Measurements from ENCODE around the gene SHISA6. TPM values are rescaled to one million over a fixed set of nuclear protein-coding genes. Genes with fewer than 3 reads are reported as not detected.

Gene SHISA6
- total RNA-seq, 2 experiments from 2014 or later: not detected

DNA sequence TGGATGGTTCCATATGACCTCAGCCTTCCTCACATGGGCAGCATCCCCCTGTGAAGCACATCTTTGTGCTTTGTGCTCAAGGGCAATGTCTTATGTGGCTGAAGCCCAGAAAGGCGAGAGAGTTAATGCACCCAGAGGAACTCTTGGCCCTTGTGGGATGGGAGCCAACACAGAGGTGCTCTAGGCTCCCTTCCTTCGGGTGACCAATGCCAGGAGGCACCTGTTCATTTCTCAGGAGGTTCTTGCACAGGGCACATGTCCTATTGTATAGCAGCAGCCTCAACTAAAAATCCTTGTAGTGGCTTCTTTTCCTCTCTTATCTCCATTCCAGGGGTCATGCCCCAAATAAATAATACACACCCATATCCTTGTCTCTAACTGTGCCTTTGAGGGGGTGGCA lies 273.6 kb downstream of the SHISA6 start:
- no peak overlapping the region for H3K4me2 ChIP-seq (ENCODE audit: low read length)
- H3K79me2 ChIP-seq (ENCODE audit: insufficient read depth, low read depth, low read length): no peaks in the 10 kb centered on the region
- POLR2A ChIA-PET: no interaction called here
- H3K9me3 ChIP-seq (ENCODE audit: low read length): no peaks in the 10 kb centered on the region
- no peak for TF ChIP-seq EZH2phosphoT487 (IDR thresholded peaks at IDR 0.05; ENCODE audit: borderline replicate concordance, low read depth, low read length)
- TF ChIP-seq, protein P1, sequence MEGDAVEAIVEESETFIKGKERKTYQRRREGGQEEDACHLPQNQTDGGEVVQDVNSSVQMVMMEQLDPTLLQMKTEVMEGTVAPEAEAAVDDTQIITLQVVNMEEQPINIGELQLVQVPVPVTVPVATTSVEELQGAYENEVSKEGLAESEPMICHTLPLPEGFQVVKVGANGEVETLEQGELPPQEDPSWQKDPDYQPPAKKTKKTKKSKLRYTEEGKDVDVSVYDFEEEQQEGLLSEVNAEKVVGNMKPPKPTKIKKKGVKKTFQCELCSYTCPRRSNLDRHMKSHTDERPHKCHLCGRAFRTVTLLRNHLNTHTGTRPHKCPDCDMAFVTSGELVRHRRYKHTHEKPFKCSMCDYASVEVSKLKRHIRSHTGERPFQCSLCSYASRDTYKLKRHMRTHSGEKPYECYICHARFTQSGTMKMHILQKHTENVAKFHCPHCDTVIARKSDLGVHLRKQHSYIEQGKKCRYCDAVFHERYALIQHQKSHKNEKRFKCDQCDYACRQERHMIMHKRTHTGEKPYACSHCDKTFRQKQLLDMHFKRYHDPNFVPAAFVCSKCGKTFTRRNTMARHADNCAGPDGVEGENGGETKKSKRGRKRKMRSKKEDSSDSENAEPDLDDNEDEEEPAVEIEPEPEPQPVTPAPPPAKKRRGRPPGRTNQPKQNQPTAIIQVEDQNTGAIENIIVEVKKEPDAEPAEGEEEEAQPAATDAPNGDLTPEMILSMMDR (conservative IDR thresholded peaks at IDR 0.05; ENCODE audit: low read length): no peak
- H3K9me2 ChIP-seq (ENCODE audit: insufficient read depth, low read length): no peaks in the 10 kb centered on the region
- no peak for DNase-seq (ENCODE audit: low spot score)
- no peaks in the 10 kb centered on the region for H4K20me1 ChIP-seq (ENCODE audit: insufficient read depth, low read length)
- BruUV-seq (replicated peaks): no TSS peak
- H3K4me3 ChIP-seq (ENCODE audit: low read depth, low read length, poor library complexity, severe bottlenecking): no peak overlapping the region
- intact Hi-C loops (cut with micrococcal nuclease; ENCODE audit: unreplicated experiment): no loop called here
- H3K27ac ChIP-seq (ENCODE audit: low read depth, low read length, poor library complexity, severe bottlenecking): no peak overlapping the region
- H3K36me3 ChIP-seq (ENCODE audit: insufficient read depth, low read length): no peaks in the 10 kb centered on the region
- no peaks in the 10 kb centered on the region for H3K4me1 ChIP-seq (ENCODE audit: insufficient read depth, low read length, poor library complexity, severe bottlenecking)
- CTCF ChIA-PET (ENCODE audit: unreplicated experiment): no interaction called here
- H2AFZ ChIP-seq (ENCODE audit: low read length): no peak overlapping the region

DNA sequence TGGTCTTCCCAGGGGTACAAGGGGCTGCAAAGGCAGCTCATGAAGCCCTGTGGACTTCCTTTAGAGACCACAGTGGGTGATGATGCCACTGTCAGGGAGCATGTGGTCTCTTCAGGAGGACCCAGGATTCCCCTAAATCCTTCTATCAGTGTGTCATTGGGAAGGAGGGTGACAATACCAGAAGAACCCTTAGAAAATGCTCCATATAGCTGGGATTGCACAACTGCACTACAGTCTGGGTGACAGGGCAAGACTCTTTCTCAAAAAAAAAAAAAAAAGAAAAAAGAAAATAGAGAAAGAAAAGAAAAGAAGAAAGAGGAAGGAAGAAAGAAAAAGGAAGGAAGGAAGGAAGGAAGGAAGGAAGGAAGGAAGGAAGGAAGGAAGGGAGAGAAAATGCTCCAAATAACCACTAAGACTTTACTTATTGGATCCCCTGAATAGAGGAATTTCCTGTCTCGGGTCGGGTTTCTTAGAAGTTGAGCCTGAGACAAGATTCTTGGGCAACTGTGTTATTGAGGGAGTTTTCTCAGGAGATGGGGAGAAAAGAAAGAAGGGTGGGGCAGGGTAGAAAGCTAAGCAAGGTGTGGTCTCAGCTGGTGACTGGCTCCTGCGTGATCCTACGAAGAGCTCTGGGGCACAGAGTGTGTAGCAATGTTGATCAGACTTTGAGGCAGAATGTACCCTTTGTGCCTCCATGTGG lies 274.1 kb downstream of the SHISA6 start:
- intact Hi-C loops (cut with micrococcal nuclease; ENCODE audit: unreplicated experiment): no loop called here
- Histone ChIP-seq H3K4me3 (ENCODE audit: low read depth, low read length, poor library complexity, severe bottlenecking) (no peak overlapping the region), H3K27ac (ENCODE audit: low read depth, low read length, poor library complexity, severe bottlenecking) (no peak overlapping the region), H3K4me2 (ENCODE audit: low read length) (no peak overlapping the region), H4K20me1 (ENCODE audit: insufficient read depth, low read length) (no peaks in the 10 kb centered on the region), H2AFZ (ENCODE audit: low read length) (no peak overlapping the region), H3K4me1 (ENCODE audit: insufficient read depth, low read length, poor library complexity, severe bottlenecking) (no peaks in the 10 kb centered on the region), H3K9me3 (ENCODE audit: low read length) (no peaks in the 10 kb centered on the region), H3K9me2 (ENCODE audit: insufficient read depth, low read length) (no peaks in the 10 kb centered on the region), H3K36me3 (ENCODE audit: insufficient read depth, low read length) (no peaks in the 10 kb centered on the region), H3K79me2 (ENCODE audit: insufficient read depth, low read depth, low read length) (no peaks in the 10 kb centered on the region)
- TF ChIP-seq EZH2phosphoT487 (IDR thresholded peaks at IDR 0.05; ENCODE audit: borderline replicate concordance, low read depth, low read length): no peak
- TF ChIP-seq, protein P1 (conservative IDR thresholded peaks at IDR 0.05; ENCODE audit: low read length): no peak
- no TSS peak for BruUV-seq (replicated peaks)
- ChIA-PET CTCF (ENCODE audit: unreplicated experiment) (no interaction called here), POLR2A (no interaction called here)
- DNase-seq (ENCODE audit: low spot score): no peak

DNA sequence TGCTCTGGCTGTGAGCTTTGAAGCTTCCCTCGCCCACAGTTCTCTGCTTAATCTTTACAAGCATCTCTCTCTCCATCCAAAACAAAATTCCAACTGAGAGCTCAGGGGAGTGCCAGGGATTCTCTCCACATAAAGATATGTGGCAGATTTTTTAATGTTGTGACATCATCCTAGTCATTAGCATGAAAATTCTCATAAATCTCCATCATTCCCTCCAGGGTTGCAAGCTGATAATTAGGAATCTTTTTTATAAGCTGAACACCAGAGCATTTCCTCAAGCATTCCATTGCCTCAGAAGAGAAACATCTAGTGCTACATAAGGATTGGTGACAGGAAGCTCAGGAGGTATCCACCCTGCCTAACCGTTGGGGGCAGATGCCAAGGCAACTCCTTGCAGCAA lies 274.9 kb downstream of the SHISA6 start:
- intact Hi-C loops (cut with micrococcal nuclease; ENCODE audit: unreplicated experiment): no loop called here
- Histone ChIP-seq H4K20me1 (ENCODE audit: insufficient read depth, low read length) (no peaks in the 10 kb centered on the region), H3K27ac (ENCODE audit: low read depth, low read length, poor library complexity, severe bottlenecking) (no peak overlapping the region), H3K4me1 (ENCODE audit: insufficient read depth, low read length, poor library complexity, severe bottlenecking) (no peaks in the 10 kb centered on the region), H3K36me3 (ENCODE audit: insufficient read depth, low read length) (no peaks in the 10 kb centered on the region), H3K4me3 (ENCODE audit: low read depth, low read length, poor library complexity, severe bottlenecking) (no peak overlapping the region), H3K9me2 (ENCODE audit: insufficient read depth, low read length) (no peaks in the 10 kb centered on the region), H2AFZ (ENCODE audit: low read length) (no peak overlapping the region), H3K79me2 (ENCODE audit: insufficient read depth, low read depth, low read length) (no peaks in the 10 kb centered on the region), H3K4me2 (ENCODE audit: low read length) (no peak overlapping the region), H3K9me3 (ENCODE audit: low read length) (no peaks in the 10 kb centered on the region)
- POLR2A ChIA-PET: no interaction called here
- CTCF ChIA-PET (ENCODE audit: unreplicated experiment): no interaction called here
- no peak for TF ChIP-seq EZH2phosphoT487 (IDR thresholded peaks at IDR 0.05; ENCODE audit: borderline replicate concordance, low read depth, low read length)
- TF ChIP-seq, protein P1 (conservative IDR thresholded peaks at IDR 0.05; ENCODE audit: low read length): no peak
- no TSS peak for BruUV-seq (replicated peaks)
- DNase-seq (ENCODE audit: low spot score): no peak
